Measurements from ENCODE around the gene ATF7.

Gene ATF7

DNA sequence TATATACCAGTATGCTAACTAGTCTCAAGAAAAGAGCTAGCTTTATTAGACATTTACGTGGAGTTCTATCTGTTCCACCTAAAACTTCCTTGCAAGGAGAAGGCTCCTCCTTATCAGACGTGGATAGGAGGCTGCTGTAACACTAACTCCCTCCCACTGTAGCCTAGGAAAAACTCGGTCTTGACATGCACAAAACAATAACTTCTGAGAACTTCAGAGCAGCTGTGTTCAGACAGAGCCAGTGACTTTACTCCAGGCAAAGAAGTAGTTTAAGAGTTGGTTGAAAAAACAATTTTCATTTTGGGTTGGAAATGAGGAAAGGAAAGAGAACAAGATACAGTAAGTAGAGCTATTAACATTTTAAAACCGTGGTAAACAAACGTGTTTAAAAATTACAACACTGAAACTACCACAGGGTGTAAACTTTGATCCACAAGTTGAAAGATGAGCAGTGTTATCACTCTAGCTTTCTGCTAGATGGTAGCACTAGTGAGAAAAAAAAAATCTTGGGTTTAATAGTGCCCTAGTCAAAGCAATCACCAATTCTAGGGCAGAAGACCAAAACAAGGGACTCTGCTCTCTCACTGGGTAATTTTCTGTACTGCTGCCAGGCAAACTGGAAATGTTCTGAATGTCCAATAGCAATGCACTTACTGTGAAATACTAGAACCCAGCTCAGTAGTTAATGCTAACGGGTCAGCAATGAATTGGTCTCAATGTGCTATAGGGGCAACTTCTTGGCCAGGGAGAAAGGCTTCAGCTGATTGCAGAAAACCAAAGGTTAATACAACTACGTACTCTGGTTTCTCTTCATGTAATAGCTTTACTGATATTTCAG, 2.4 kb downstream of the ATF7 start:
- TF ChIP-seq CTCF (IDR thresholded peaks at IDR 0.05; ENCODE audit: low read depth, low read length): no peak
- DNase-seq (ENCODE audit: low read depth in 2 of 2): peak; percentile 66 to 82
- peak overlapping the region; percentile 6 to 91 for H3K4me3 ChIP-seq (replicated peaks in 1 of 2; ENCODE audit: low read depth in 2 of 2, low read length in 2 of 2)

- no peak for TF ChIP-seq CTCF (IDR thresholded peaks at IDR 0.05; ENCODE audit: low read depth, low read length)
- H3K4me3 ChIP-seq (replicated peaks in 1 of 2; ENCODE audit: low read depth in 2 of 2, low read length in 2 of 2): no peak overlapping the region
Observed at GRCh38 chr12:53622724-53623123, 3.5 kb downstream of the ATF7 start.

DNA sequence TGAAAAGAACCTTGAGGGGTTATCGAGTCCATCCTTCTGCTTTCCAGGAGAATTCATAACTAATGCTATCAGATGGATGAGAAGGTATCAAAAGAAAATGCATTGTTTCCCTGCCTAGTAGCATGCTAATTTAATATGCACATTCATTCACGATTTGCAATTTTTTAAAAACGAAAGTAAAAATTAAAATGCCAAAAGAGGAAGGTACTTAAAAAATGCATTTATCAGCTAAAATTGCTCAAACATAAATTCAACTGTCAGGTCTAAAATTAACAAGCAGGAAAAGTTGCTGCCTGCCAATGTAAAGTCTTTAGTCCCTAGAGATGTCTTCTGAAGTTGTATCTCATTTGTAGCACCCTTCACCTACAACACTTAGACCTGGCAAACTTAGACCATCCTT, 7.9 kb downstream of the ATF7 start:
- DNase-seq (ENCODE audit: low read depth in 2 of 2): no peak
- no peak for TF ChIP-seq CTCF (IDR thresholded peaks at IDR 0.05; ENCODE audit: low read depth, low read length)
- H3K4me3 ChIP-seq (replicated peaks in 1 of 2; ENCODE audit: low read depth in 2 of 2, low read length in 2 of 2): peak overlapping the region in 1 of 2 donors; percentile 15

More at GRCh38 chr12:53622724-53623123, 3.5 kb downstream of the ATF7 start:
- no peak for DNase-seq (ENCODE audit: low read depth in 2 of 2)

DNA sequence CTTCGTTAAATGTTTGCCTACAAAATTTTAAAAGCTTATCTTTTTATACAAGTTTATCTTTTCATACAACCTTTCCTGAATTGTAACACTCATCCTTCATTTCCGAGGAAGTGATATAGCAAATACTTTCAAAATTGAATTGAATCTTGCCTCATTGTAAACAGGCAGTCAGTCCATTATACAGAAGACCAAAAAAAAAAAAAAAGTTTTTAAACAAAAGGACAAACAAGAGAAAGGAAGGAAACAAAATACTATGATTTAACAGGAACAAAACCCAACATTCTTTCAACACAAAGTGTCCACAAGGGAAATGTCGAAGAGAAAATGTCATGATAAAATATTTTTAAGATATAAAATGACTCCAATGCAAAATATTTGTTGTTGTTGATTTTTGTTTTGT, 8.5 kb downstream of the ATF7 start:
- TF ChIP-seq CTCF (IDR thresholded peaks at IDR 0.05; ENCODE audit: low read depth, low read length): no peak
- H3K4me3 ChIP-seq (replicated peaks in 1 of 2; ENCODE audit: low read depth in 2 of 2, low read length in 2 of 2): peak overlapping the region in 1 of 2 donors; percentile 15
- peak in 1 of 2 donors; percentile 22 for DNase-seq (ENCODE audit: low read depth in 2 of 2)

DNA sequence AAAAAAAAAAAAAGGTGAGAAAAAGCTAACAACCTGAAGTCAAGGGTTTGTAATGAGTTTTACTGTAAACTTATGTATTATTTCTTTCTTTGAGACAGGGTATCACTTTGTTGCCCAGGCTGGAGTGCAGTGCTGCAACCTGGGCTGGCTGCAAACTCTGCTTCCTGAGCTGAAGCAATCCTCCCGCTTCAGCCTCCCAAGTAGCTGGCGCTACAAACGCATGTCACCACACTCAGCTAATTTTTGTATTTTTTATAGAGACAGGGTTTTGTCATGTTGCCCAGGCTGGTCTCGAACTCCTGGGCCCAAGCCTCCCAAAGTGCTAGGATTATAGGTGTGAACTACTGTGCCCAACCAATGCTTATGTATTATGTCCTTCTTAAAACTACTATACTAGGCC, 9.2 kb downstream of the ATF7 start:
- no peak for TF ChIP-seq CTCF (IDR thresholded peaks at IDR 0.05; ENCODE audit: low read depth, low read length)
- DNase-seq (ENCODE audit: low read depth in 2 of 2): no peak

GRCh38 chr12:53613821-53614220, 12.4 kb downstream of the ATF7 start:
- peak; percentile 31 to 36 for DNase-seq (ENCODE audit: low read depth in 2 of 2)
- no peak for TF ChIP-seq CTCF (IDR thresholded peaks at IDR 0.05; ENCODE audit: low read depth, low read length)
- no peak overlapping the region for H3K4me3 ChIP-seq (replicated peaks in 1 of 2; ENCODE audit: low read depth in 2 of 2, low read length in 2 of 2)

More for the DNA sequence above, 9.2 kb downstream of the ATF7 start:
- no peak overlapping the region for H3K4me3 ChIP-seq (replicated peaks in 1 of 2; ENCODE audit: low read depth in 2 of 2, low read length in 2 of 2)

Data from cardiac fibroblast (primary cell).